Mucosa of stomach (tissue), 1 donor: ENCODE data around the gene TMTC2.

Experiments used
- H3K27me3 ChIP-seq: one replicate; pipeline ENCODE4 v1.7.0; 2013; ENCODE audit warnings: mild to moderate bottlenecking, low read length; ENCODE audit not compliant: control insufficient read depth, insufficient read depth
- H3K36me3 ChIP-seq: one replicate; pipeline ENCODE4 v1.7.0; 2013; ENCODE audit warnings: low read length; ENCODE audit not compliant: control insufficient read depth, insufficient read depth
- H3K4me1 ChIP-seq: one replicate; pipeline ENCODE4 v1.7.0; 2013; ENCODE audit warnings: mild to moderate bottlenecking, low read length; ENCODE audit not compliant: control insufficient read depth, insufficient read depth
- H3K4me3 ChIP-seq: one replicate; pipeline ENCODE4 v1.7.0; 2013; ENCODE audit warnings: low read length
- H3K9ac ChIP-seq: one replicate; pipeline ENCODE4 v1.7.0; 2013; ENCODE audit warnings: mild to moderate bottlenecking, low read length, moderate library complexity
- H3K9me3 ChIP-seq: one replicate; pipeline ENCODE4 v1.7.0; 2013; ENCODE audit warnings: mild to moderate bottlenecking, low read length, moderate library complexity; ENCODE audit not compliant: control insufficient read depth
- donor health status: Pancreatic carcinoma.

Gene TMTC2

DNA sequence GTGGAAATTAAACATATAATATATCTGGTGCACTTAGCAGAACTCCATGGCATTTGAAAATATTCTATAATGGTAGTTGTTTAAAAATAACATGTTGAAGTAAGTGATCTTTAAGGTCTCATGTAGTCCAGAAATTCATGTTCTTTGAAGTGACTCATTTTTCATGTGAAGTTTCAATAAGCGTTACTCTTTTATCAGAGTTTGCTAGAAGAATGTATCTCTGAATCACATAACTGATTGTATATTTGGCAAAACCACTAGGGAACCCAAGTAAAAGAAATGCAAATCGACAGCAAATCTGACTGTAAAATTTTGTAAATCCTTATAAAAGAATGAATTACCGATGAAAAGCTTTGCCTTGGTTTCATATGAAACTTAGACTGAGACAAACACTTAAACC is 463.3 kb downstream of the TMTC2 start:
- H3K36me3 ChIP-seq: no peaks in the 10 kb centered on the region
- H3K9me3 ChIP-seq: no peaks in the 10 kb centered on the region
- H3K4me3 ChIP-seq: no peak overlapping the region
- no peak overlapping the region for H3K9ac ChIP-seq
- peaks cover 3% of the 10 kb centered on the region for H3K4me1 ChIP-seq
- no peaks in the 10 kb centered on the region for H3K27me3 ChIP-seq

DNA sequence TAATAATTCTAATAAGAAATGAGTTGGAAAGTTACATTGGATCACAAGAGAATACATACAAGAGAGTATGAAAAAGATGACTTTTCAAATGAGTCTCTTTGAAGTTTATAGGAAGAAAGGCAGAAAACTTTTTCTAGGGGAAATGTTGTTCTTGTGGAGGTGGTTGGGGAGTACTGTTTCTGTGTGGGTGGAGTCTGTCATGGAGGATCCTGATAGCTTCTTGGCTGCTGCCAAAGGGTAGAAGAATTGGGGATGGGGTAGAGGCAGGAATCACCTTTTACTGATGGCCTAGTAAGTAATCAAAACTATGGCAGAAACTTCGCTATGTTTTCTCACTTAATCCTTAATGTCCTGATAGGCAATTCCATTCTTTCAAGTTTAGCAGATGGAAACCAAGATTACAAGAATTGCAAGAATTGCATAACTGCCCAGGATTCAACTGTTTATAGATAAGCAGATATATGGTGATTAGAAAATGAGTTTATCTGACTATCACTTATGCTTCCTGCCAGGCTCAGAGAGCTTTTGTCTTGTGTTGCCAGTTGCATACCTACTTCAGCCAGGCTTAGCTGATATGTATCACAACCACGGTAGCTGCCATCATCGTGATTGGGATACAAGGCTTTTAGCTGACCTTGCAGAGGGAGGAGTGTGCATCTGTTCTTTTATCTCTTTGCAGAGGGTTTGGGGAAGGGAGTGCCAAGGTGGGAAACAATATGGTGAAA is 463.9 kb downstream of the TMTC2 start:
- Histone ChIP-seq H3K4me1 (no peaks in the 10 kb centered on the region), H3K9ac (no peak overlapping the region), H3K36me3 (no peaks in the 10 kb centered on the region), H3K4me3 (no peak overlapping the region), H3K27me3 (no peaks in the 10 kb centered on the region), H3K9me3 (no peaks in the 10 kb centered on the region)

DNA sequence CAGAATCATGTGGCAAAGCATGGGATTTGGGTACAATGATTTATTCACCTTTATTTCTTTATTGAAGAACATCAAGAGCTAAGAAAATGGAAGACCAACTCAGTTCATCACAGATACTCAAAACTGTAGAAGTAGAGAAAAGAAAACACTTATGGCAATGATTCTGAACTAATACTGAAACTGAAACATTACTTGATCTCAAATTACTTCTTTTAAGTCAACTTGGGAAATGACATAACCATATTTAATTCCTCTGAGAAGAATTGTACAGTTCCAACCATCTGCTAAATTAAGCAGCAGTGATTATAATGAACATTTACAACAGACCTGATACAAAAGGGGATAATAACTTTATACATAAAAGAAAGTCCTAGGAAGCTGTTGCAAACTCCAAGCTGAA is 466.5 kb downstream of the TMTC2 start:
- no peaks in the 10 kb centered on the region for H3K36me3 ChIP-seq
- no peaks in the 10 kb centered on the region for H3K27me3 ChIP-seq
- H3K9ac ChIP-seq: no peak overlapping the region
- no peak overlapping the region for H3K4me3 ChIP-seq
- no peaks in the 10 kb centered on the region for H3K9me3 ChIP-seq
- peaks cover 6% of the 10 kb centered on the region for H3K4me1 ChIP-seq

DNA sequence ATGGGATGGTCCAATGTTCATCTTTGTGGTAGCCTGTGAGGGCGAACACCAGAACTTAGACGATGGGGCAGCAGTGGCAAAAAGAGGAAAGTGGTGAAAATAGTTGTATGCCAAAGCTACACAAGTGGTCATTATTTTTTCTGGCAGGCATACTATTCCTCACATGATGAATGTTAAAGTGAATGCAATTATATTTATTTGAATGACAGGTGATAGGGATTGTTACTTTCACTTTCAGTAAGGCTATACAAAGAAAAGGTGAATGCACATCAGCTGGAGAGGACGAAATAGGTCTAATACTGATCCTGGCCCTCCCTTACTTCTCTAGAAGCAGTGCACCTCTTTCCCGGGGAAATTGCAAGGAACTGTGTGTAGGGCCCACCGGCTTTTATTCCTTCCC is 470.1 kb downstream of the TMTC2 start:
- no peaks in the 10 kb centered on the region for H3K27me3 ChIP-seq
- no peak overlapping the region for H3K4me3 ChIP-seq

DNA sequence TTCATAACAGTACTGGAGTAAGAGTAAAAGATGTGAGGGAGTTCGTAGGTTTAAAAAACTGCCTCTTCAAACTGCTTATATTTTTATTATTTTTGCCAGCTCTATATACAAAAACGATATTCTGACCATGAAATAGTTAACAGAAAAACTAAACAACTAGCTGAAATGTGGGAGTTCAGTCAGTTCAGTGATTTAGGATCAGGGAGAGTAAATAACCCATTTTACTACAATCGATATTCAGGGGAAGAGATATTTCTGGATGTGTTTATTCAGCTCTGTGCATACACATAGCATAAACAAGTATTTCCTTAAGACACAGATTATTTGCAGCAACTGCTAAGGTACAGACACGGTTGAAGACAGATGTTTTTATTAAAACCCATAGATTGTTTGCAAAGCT is 470.9 kb downstream of the TMTC2 start:
- Histone ChIP-seq H3K9ac (no peak overlapping the region), H3K27me3 (no peaks in the 10 kb centered on the region), H3K36me3 (no peaks in the 10 kb centered on the region), H3K4me1 (peaks cover 6% of the 10 kb centered on the region), H3K9me3 (no peaks in the 10 kb centered on the region), H3K4me3 (no peak overlapping the region)

More for the DNA sequence above, 470.1 kb downstream of the TMTC2 start:
- Histone ChIP-seq H3K9me3 (no peaks in the 10 kb centered on the region), H3K4me1 (peaks cover 6% of the 10 kb centered on the region), H3K9ac (no peak overlapping the region), H3K36me3 (no peaks in the 10 kb centered on the region)

DNA sequence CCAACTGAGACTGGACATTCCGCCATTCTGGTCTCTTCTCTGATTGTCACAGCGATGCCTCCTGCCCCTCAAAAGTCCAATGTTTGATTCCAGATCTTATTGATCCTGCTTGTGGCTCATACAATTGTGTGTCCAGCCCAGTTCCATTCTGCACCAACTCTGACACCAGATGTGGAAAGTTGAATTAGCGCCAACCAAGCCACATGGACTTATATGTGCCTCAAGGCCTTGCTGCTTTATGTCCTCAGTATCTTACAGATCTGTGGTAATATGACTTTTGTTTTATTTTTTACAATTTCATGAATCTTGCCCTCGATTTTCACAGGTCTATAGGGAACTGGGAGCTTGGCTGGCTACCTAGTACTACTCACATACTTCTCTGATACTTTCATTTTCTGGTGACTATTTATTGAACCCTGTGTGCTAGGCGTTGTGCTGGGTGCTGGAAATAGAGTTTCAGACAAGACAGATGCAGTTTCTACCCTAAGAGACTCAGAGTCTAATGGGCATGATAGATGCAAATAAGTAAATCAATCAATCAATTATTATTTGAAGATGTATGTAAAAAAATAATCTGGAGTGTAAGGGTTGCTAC is 472.0 kb downstream of the TMTC2 start:
- H3K9me3 ChIP-seq: no peaks in the 10 kb centered on the region
- H3K9ac ChIP-seq: no peak overlapping the region
- H3K36me3 ChIP-seq: no peaks in the 10 kb centered on the region
- no peaks in the 10 kb centered on the region for H3K27me3 ChIP-seq
- H3K4me3 ChIP-seq: no peak overlapping the region
- peaks cover 6% of the 10 kb centered on the region for H3K4me1 ChIP-seq

DNA sequence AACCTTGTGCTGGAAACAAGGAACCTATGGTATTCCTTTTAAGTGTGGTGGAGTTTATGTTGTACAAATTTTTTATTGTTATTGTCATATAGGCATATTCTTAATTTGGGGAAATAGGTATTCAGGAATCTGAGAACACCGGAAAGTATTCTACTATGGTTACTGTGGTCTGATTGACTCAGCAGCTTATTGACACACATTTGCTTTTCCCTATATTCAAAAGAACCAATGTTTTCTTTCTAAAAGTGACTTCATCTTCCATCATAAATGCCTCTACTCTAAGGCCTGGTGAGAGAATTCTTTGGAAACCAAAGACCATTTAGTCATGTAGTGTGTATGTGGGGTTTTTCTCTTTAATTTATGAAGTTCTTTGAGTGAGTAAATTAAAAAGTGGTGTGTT is 474.8 kb downstream of the TMTC2 start:
- H3K27me3 ChIP-seq: no peaks in the 10 kb centered on the region
- no peaks in the 10 kb centered on the region for H3K9me3 ChIP-seq
- no peak overlapping the region for H3K9ac ChIP-seq
- peaks cover 6% of the 10 kb centered on the region for H3K4me1 ChIP-seq
- H3K36me3 ChIP-seq: no peaks in the 10 kb centered on the region
- no peak overlapping the region for H3K4me3 ChIP-seq

DNA sequence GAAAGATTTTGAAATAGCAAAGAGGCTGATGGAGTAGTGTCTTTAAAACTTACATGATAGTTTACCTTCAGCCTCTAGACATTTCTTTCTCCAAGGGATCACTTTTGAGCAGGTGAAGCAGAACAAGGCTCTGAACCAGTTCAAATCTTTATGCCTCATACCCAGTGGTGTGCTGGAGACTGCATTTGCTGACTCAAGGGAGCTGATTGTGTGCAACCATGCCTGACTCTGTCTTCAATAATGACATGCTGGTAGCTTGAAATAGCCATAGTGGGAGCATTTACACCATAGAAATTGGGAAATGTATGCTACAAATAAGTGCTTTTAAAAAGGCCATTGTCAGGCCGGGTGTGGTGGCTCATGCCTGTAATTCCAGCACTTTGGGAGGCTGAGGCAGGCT is 482.0 kb downstream of the TMTC2 start:
- no peak overlapping the region for H3K9ac ChIP-seq
- no peaks in the 10 kb centered on the region for H3K9me3 ChIP-seq
- peaks cover 4% of the 10 kb centered on the region for H3K4me1 ChIP-seq
- no peaks in the 10 kb centered on the region for H3K27me3 ChIP-seq
- no peak overlapping the region for H3K4me3 ChIP-seq
- H3K36me3 ChIP-seq: no peaks in the 10 kb centered on the region

DNA sequence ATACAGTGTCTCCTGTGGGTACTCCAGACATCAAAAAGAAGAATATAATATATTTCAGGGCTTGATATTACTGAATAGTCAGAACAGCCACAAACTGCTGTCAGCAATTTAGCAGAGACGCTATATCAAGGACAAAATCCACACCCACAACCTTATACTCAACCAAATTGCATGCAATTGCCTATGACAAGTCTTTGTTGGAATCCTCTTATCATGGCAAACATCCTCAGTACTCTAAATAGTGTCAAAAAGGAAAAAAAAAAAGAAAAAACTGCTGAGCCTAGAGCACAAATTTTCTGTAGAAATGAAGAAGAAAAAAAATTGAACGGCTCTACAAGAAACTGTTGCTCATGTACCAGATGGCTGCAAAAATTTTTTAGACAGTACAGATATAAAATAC is 485.7 kb downstream of the TMTC2 start:
- no peak overlapping the region for H3K4me3 ChIP-seq
- H3K36me3 ChIP-seq: no peaks in the 10 kb centered on the region
- H3K9me3 ChIP-seq: no peaks in the 10 kb centered on the region
- H3K27me3 ChIP-seq: no peaks in the 10 kb centered on the region
- H3K9ac ChIP-seq: no peak overlapping the region
- peaks cover 4% of the 10 kb centered on the region for H3K4me1 ChIP-seq

DNA sequence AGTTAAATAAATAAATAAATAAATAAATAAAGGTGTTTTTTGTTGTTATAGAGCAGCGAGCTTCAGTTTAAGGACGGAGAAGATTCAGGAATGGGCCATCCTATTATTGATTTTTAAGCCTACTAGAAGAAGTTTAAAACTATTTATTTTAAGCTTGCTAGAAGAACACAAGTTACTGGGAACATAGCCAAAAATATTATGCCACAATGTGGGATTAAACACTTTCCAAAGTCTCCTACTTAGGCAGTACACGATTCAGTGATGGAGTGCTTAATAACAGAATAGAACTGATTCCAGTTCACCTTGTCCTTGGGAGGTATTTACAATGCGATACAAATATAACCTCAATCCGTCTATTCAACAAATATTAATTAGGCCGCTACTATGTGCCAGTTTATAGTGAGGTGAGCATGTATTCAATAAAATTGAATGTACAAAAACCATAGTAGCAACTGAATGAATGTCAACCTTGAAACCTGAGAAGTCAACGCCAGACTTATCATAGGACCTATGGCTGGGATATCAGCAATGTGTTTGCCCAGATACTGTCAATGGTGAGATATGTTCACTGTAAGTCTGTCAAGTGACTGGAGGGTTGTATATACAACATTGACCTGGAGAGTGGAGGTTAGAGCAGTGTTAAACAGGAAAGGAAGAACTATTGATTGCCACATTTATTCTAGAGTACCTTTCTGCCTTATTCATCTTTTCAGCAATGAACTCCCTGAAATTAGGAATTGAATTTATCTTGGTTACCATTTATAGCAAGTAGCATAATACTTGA is 486.4 kb downstream of the TMTC2 start:
- Histone ChIP-seq H3K4me1 (peaks cover 4% of the 10 kb centered on the region), H3K9me3 (no peaks in the 10 kb centered on the region), H3K36me3 (no peaks in the 10 kb centered on the region), H3K4me3 (no peak overlapping the region), H3K9ac (no peak overlapping the region), H3K27me3 (no peaks in the 10 kb centered on the region)

DNA sequence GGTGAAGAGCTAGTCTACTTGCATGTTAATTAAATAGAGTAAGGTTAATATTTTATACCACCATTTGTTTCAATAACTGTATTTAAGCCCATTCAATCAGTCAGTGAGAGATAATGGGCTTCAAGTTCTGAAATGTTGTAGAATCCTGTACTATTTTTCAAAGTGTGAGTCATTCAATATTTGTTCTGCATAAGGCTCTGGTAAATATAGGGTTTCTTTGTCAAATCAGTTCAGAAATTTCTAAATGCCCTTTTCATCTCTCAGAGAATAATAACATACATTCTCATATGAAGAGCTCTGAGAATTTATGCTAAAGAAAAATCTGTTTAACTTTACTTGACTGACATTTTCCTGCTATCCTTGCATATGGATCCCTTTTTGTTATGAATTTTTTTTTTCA is 493.3 kb downstream of the TMTC2 start:
- H3K27me3 ChIP-seq: no peaks in the 10 kb centered on the region

DNA sequence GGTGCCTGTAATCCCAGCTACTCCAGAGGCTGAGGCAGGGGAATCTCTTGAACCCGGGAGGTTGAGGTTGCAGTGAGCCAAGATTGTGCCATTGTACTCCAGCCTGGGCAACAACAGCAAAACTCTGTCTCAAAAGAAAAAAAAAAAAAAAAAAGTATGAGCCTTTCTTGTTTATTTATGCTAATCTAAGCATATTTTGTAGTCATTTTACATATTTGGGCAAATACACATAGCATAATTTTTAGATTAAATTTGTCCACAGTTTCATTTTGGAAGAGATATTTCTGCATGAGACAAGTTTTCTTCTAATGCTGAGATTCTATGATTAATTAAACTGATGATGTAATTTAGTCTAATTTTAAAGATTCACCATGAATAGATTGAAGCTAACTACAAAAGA is 494.4 kb downstream of the TMTC2 start:
- no peak overlapping the region for H3K4me3 ChIP-seq
- H3K9me3 ChIP-seq: no peaks in the 10 kb centered on the region
- H3K36me3 ChIP-seq: no peaks in the 10 kb centered on the region
- H3K27me3 ChIP-seq: no peaks in the 10 kb centered on the region
- H3K9ac ChIP-seq: no peak overlapping the region
- H3K4me1 ChIP-seq: no peaks in the 10 kb centered on the region

More for the DNA sequence above, 493.3 kb downstream of the TMTC2 start:
- Histone ChIP-seq H3K9ac (no peak overlapping the region), H3K9me3 (no peaks in the 10 kb centered on the region), H3K4me1 (no peaks in the 10 kb centered on the region), H3K36me3 (no peaks in the 10 kb centered on the region), H3K4me3 (no peak overlapping the region)
